Adrenal gland (tissue), 12 donors: Measurements from ENCODE around the gene TMA7B. TPM values are rescaled to one million over a fixed set of nuclear protein-coding genes. Genes with fewer than 3 reads are reported as not detected.

Experiments
- DNase-seq, 7 donors: peaks; one replicate each; pipeline ENCODE4 v3.0.0-alpha.2; 2019 to 2020
- H3K27ac ChIP-seq, 5 donors: fragments of 200-600 bp; sonication (generic) in 4 of 5; 1 replicate in 3 of 5; 2 replicates in 2 of 5; pipeline versions ENCODE4 v1.5.1 to v1.8.0; 2016 to 2020; ENCODE audit warnings: mild to moderate bottlenecking in 1 of 5
- H3K27me3 ChIP-seq: fragments of 200-600 bp; 2 replicates; pipeline ENCODE4 v1.8.0; 2021
- H3K36me3 ChIP-seq, 2 donors: fragments of 200-600 bp; replicated peaks in 1 of 2; 1 replicate in 1 of 2; 2 replicates in 1 of 2; pipeline versions ENCODE4 v1.5.1 to v1.8.0; 2018 to 2022
- H3K4me1 ChIP-seq, 2 donors: fragments of 200-600 bp; replicated peaks in 1 of 2; 1 replicate in 1 of 2; 2 replicates in 1 of 2; pipeline versions ENCODE4 v1.5.1 to v1.8.0; 2018 to 2021
- H3K4me3 ChIP-seq, 4 donors: fragments of 200-600 bp; sonication (generic) in 3 of 4; one replicate each; pipeline ENCODE4 v1.5.1; 2016 to 2018
- H3K9me3 ChIP-seq, 3 donors: fragments of 200-600 bp; sonication (generic) in 1 of 3; replicated peaks in 1 of 3; 1 replicate in 2 of 3; 2 replicates in 1 of 3; pipeline versions ENCODE4 v1.5.1 to v1.8.0; 2016 to 2021
- CTCF ChIP-seq, 6 experiments: fragments of 450-650 bp in 4 of 6; fragments of 200-600 bp in 2 of 6; sonication (generic) in 1 of 6; IDR thresholded peaks; 1 replicate in 5 of 6; 2 replicates in 1 of 6; pipeline versions ENCODE4 v1.5.1 to v1.8.0; 2016 to 2021; ENCODE audit warnings: antibody characterized with exemption in 6 of 6, mild to moderate bottlenecking in 2 of 6, moderate library complexity in 1 of 6
- POLR2A ChIP-seq, 2 donors: fragments of 450-650 bp; IDR thresholded peaks; one replicate each; pipeline ENCODE4 v1.6.1; 2017; ENCODE audit warnings: antibody characterized with exemption in 2 of 2, mild to moderate bottlenecking in 2 of 2, moderate library complexity in 1 of 2
- WGBS, 4 donors: extraction: QIAGEN DNeasy Blood & Tissue Kit in 2 of 4; methylation state at CpG; one replicate each; pipeline versions ENCODE4 v1.1.5 to v1.1.7; 2013 to 2017; 5-methylcytosine and 5-hydroxymethylcytosine counted together
- intact Hi-C, 2 donors: fragments of 100-400 bp; cut with DNase I; formaldehyde crosslinking; loops; one replicate each; pipeline versions ENCODE4 v1.14.1 to v1.15.0; 2022 to 2023
- polyA plus RNA-seq, 3 donors: library from polyadenylated mRNA; stranded (reverse); fragments of 200-250 nt in 2 of 3; fragments of 350-450 nt in 1 of 3; fragmentation: Illumina TruSeq in 1 of 3; extraction: RNeasy Lipid Tissue Mini Kit (QIAGEN cat#74804) in 1 of 3; gene quantifications; one replicate each; pipeline ENCODE4 v1.2.3, GENCODE V29; 2013 to 2014
- total RNA-seq, 9 donors: library from RNA; depleted of rRNA in 4 of 9; stranded (reverse); fragments of >200 nt in 4 of 9; fragments of 120-200 nt in 1 of 9; fragmentation: NEBNext Ultra II Directional in 1 of 9; extraction: Animal tissue kit (Norgen Biotek cat#: 25700) in 1 of 9; gene quantifications; one replicate each; pipeline versions ENCODE4 v1.1.0 to v1.2.4, GENCODE V29; 2013 to 2023
- donor health status: healthy with polysubstance abuse.
- donor health status: Bipolar disorder and iron deficiency.
- donor health status: DM: yes; HTN: yes; CAD: no.
- donor health status: DM: no; HTN: no; CAD: no.
- donor health status: DM: no; HTN: no; CAD: no.
- donor health status: DM: yes; HTN: yes; CAD: no.

TMA7B gene
- total and polyA plus RNA-seq, 12 donors: 0.07 TPM; not detected in 11

GRCh38 chr22:39985383-39986035 lies 25.3 kb downstream of the TMA7B start:
- Histone ChIP-seq H3K36me3 (no peaks in the 10 kb centered on the region), H3K27ac (no peak overlapping the region), H3K9me3 (no peaks in the 10 kb centered on the region), H3K4me3 (no peak overlapping the region), H3K4me1 (no peaks in the 10 kb centered on the region), H3K27me3 (peaks cover 4% of the 10 kb centered on the region)
- TF ChIP-seq POLR2A (IDR thresholded peaks at IDR 0.05) (no peak), CTCF (IDR thresholded peaks at IDR 0.05) (no peak)
- WGBS, 4 donors: 74 to 87% (median 79%) methylated on average over 7 of the region's 7 CpGs
- intact Hi-C loops: no loop called here
- no peak for DNase-seq

- DNase-seq: no peak
- intact Hi-C loops: no loop called here
- Histone ChIP-seq H3K4me3 (no peak overlapping the region), H3K27ac (no peak overlapping the region), H3K27me3 (peaks cover 4% of the 10 kb centered on the region), H3K36me3 (no peaks in the 10 kb centered on the region), H3K4me1 (no peaks in the 10 kb centered on the region), H3K9me3 (no peaks in the 10 kb centered on the region)
- WGBS, 4 donors: 74 to 87% (median 81%) methylated on average over 10 of the region's 10 CpGs
- TF ChIP-seq POLR2A (IDR thresholded peaks at IDR 0.05): no peak
- no peak for TF ChIP-seq CTCF (IDR thresholded peaks at IDR 0.05)
Measured at GRCh38 chr22:39988386-39989114, 28.4 kb downstream of the TMA7B start.

- WGBS, 4 donors: 86 to 89% (median 87%) methylated on average over 7 of the region's 7 CpGs
- Histone ChIP-seq H3K27ac (no peak overlapping the region), H3K27me3 (peaks cover 4% of the 10 kb centered on the region), H3K9me3 (no peaks in the 10 kb centered on the region), H3K36me3 (no peaks in the 10 kb centered on the region), H3K4me3 (no peak overlapping the region), H3K4me1 (no peaks in the 10 kb centered on the region)
- no peak for DNase-seq
- TF ChIP-seq CTCF (IDR thresholded peaks at IDR 0.05) (no peak), POLR2A (IDR thresholded peaks at IDR 0.05) (no peak)
- intact Hi-C loops: no loop called here
Measured at GRCh38 chr22:39989633-39990032, 29.4 kb downstream of the TMA7B start.

- H3K36me3 ChIP-seq: no peaks in the 10 kb centered on the region
- peaks cover 12% of the 10 kb centered on the region for H3K27me3 ChIP-seq
- TF ChIP-seq CTCF (IDR thresholded peaks at IDR 0.05): no peak
- TF ChIP-seq POLR2A (IDR thresholded peaks at IDR 0.05): no peak
- intact Hi-C loops: no loop called here
- H3K4me1 ChIP-seq: no peaks in the 10 kb centered on the region
- H3K27ac ChIP-seq: no peak overlapping the region
- WGBS, 4 donors: 86 to 98% (median 91%) methylated on average over 3 of the region's 3 CpGs
- no peak overlapping the region for H3K4me3 ChIP-seq
- H3K9me3 ChIP-seq: no peaks in the 10 kb centered on the region
- DNase-seq: no peak
Measured at GRCh38 chr22:39990686-39991085, 30.5 kb downstream of the TMA7B start.
